Heart right ventricle (tissue), 16 donors: Measurements from ENCODE around the gene TRAPPC6A. TPM values are rescaled to one million over a fixed set of nuclear protein-coding genes. Genes with fewer than 3 reads are reported as not detected.

Source experiments
- ATAC-seq, 8 donors: fragments of 200-7000 bp; cut with Tn5 transposase; one replicate each; pipeline ENCODE4 v1.9.1; 2020; ENCODE audit warnings: mild to moderate bottlenecking in 8 of 8, moderate library complexity in 8 of 8, moderate number of reproducible peaks in 1 of 8
- DNase-seq, 2 donors: peaks; one replicate each; pipeline ENCODE4 v3.0.0-alpha.2; 2020
- H3K27ac ChIP-seq, 10 donors: fragments of 200-600 bp; sonication (generic) in 2 of 10; one replicate each; pipeline versions ENCODE4 v1.5.0 to v1.8.0; 2020 to 2022; ENCODE audit warnings: mild to moderate bottlenecking in 3 of 10
- H3K27me3 ChIP-seq, 7 donors: fragments of 200-600 bp; one replicate each; pipeline ENCODE4 v1.8.0; 2021 to 2022; ENCODE audit warnings: mild to moderate bottlenecking in 2 of 7
- H3K36me3 ChIP-seq, 9 donors: fragments of 200-600 bp; sonication (generic) in 1 of 9; one replicate each; pipeline versions ENCODE4 v1.5.0 to v1.8.0; 2020 to 2022; ENCODE audit warnings: mild to moderate bottlenecking in 2 of 9
- H3K4me1 ChIP-seq, 9 donors: fragments of 200-600 bp; sonication (generic) in 1 of 9; one replicate each; pipeline versions ENCODE4 v1.5.0 to v1.8.0; 2020 to 2022; ENCODE audit warnings: mild to moderate bottlenecking in 4 of 9
- H3K4me3 ChIP-seq, 10 donors: fragments of 200-600 bp; sonication (generic) in 2 of 10; one replicate each; pipeline versions ENCODE4 v1.5.0 to v1.8.0; 2020 to 2022; ENCODE audit warnings: mild to moderate bottlenecking in 7 of 10, moderate library complexity in 2 of 10
- H3K9me3 ChIP-seq, 11 donors: fragments of 200-600 bp in 10 of 11; sonication (generic) in 2 of 11; one replicate each; pipeline versions ENCODE4 v1.5.0 to v1.8.0; 2013 to 2022; ENCODE audit warnings: mild to moderate bottlenecking in 2 of 11, control low read depth in 1 of 11, moderate library complexity in 1 of 11
- WGBS, 2 donors: extraction: QIAGEN DNeasy Blood & Tissue Kit; methylation state at CpG; one replicate each; pipeline ENCODE4 v1.1.7; 2013; ENCODE audit warnings: inconsistent platforms in 1 of 2; 5-methylcytosine and 5-hydroxymethylcytosine counted together
- intact Hi-C, 10 donors: fragments of 100-400 bp; cut with DNase I; formaldehyde crosslinking; loops; one replicate each; pipeline versions ENCODE4 v1.11.1 to v1.14.2; 2022
- polyA plus RNA-seq, 2 donors: library from polyadenylated mRNA; stranded (reverse); fragments of 200-250 nt; gene quantifications; one replicate each; pipeline ENCODE4 v1.2.3, GENCODE V29; 2013
- total RNA-seq, 10 donors: library from RNA; stranded (reverse); fragmentation: NEBNext Ultra II Directional in 3 of 10; extraction: Animal tissue kit (Norgen Biotek cat#: 25700) in 3 of 10; gene quantifications; one replicate each; pipeline versions ENCODE4 v1.2.1 to v1.2.4, GENCODE V29; 2021 to 2023
- TF ChIP-seq, protein P1 (sequence below), 9 donors: fragments of 200-600 bp; sonication (generic) in 2 of 9; IDR thresholded peaks; one replicate each; pipeline versions ENCODE4 v1.5.0 to v1.8.0; 2021 to 2022; ENCODE audit warnings: antibody characterized with exemption in 9 of 9, mild to moderate bottlenecking in 5 of 9, moderate library complexity in 1 of 9
- donor health status: Arrhythmogenic right ventricular cardiomyopathy.
- donor health status: ischemic (EF 13 %, LVEDD 7.1; RV severe dilation, severe dysfunction).
- donor health status: healthy with polysubstance abuse.
- donor health status: DM: no; HTN: yes; CAD: no.
- donor health status: DM: no; HTN: no; CAD: no.
- donor health status: ischemic (EF 25% LVEDD 6.9; RV normal size, moderate dysfunction).
- donor health status: ischemic (EF 25% LVEDD 5.7; RV mildly dilated, moderate dysfunction).
- donor health status: healthy.
- donor health status: DM: yes; HTN: yes; CAD: no.
- donor health status: Ischemic cardiomyopathy.
- donor health status: ischemic (EF 35%, LVEDD 5.7; RV mildly dilated, moderate dysfunction).
- donor health status: nonischemic (EF 11% LVEDD 7.7; RV severe dilation, severe dysfunction).
- donor health status: DM: yes; HTN: yes; CAD: no.
- donor health status: PGD.
- donor health status: ischemic (EF 29% LVEDD 5.4; RV normal size, mild dysfunction).
- donor health status: nonischemic (EF 23%, LVEDD 6.1; RV moderate dilation, normal function).

Gene TRAPPC6A
- total and polyA plus RNA-seq, 12 donors = 14.3 to 24.9 (median 16.8) TPM

GRCh38 chr19:45171211-45171623, 6.8 kb downstream of the TRAPPC6A start:
- Histone ChIP-seq H3K9me3 (no peaks in the 10 kb centered on the region), H3K27ac (peak overlapping the region; percentile 11 to 74 (median 50)), H3K27me3 (no peaks in the 10 kb centered on the region), H3K4me3 (no peak overlapping the region), H3K4me1 (peaks cover 0 to 46% (median 19%) of the 10 kb centered on the region in 9 donors), H3K36me3 (no peaks in the 10 kb centered on the region)
- WGBS, 2 donors = 41 to 54% methylated on average over 7 of the region's 7 CpGs
- intact Hi-C loops = loop anchor here in 1 of 10 donors (10.0 kb wide), 1 partner anchor 276 kb away; the partner anchor contains the start of gene TOMM40
- peak in 7 of 8 donors; percentile 44 to 79 (median 59) for ATAC-seq
- DNase-seq = peak in 1 of 2 donors; percentile 28
- TF ChIP-seq, protein P1, sequence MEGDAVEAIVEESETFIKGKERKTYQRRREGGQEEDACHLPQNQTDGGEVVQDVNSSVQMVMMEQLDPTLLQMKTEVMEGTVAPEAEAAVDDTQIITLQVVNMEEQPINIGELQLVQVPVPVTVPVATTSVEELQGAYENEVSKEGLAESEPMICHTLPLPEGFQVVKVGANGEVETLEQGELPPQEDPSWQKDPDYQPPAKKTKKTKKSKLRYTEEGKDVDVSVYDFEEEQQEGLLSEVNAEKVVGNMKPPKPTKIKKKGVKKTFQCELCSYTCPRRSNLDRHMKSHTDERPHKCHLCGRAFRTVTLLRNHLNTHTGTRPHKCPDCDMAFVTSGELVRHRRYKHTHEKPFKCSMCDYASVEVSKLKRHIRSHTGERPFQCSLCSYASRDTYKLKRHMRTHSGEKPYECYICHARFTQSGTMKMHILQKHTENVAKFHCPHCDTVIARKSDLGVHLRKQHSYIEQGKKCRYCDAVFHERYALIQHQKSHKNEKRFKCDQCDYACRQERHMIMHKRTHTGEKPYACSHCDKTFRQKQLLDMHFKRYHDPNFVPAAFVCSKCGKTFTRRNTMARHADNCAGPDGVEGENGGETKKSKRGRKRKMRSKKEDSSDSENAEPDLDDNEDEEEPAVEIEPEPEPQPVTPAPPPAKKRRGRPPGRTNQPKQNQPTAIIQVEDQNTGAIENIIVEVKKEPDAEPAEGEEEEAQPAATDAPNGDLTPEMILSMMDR (IDR thresholded peaks at IDR 0.05) = no peak

- Histone ChIP-seq H3K27ac (peak overlapping the region in 7 of 10 donors; percentile 11 to 74 (median 35)), H3K36me3 (no peaks in the 10 kb centered on the region), H3K4me1 (peaks cover 0 to 46% (median 21%) of the 10 kb centered on the region in 9 donors), H3K9me3 (no peaks in the 10 kb centered on the region), H3K4me3 (no peak overlapping the region), H3K27me3 (no peaks in the 10 kb centered on the region)
- no peak for DNase-seq
- ATAC-seq = no peak
- 79 to 81% methylated on average over 21 of the region's 21 CpGs for WGBS, 2 donors
- TF ChIP-seq, protein P1 (IDR thresholded peaks at IDR 0.05) = no peak
- intact Hi-C loops = loop anchor here in 1 of 10 donors (10.0 kb wide), 1 partner anchor 276 kb away; the partner anchor contains the start of gene TOMM40
Observed at GRCh38 chr19:45170146-45171106, 7.6 kb downstream of the TRAPPC6A start.

DNA sequence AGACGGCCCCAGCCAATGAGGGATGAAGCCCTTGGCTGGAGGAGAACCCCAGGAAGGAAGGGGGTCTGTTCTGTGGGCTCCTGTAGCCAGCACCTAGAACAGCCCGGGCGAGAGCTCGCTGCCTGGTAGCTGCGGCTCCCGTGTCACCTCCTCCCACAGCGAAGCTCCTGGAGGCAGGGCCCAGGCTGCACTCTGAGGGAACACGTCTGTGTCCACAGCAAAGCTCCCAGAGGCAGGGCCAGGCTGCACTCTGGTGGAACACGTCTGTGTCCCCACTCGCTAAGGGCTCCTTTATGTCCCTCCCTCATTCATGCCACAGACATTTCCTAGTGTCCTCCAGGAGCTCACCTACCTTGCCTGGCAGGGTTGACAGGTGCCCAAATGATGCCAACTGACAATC, 8.4 kb downstream of the TRAPPC6A start:
- 92 to 94% methylated on average over 10 of the region's 10 CpGs for WGBS, 2 donors
- Histone ChIP-seq H3K4me3 (no peak overlapping the region), H3K27ac (no peak overlapping the region), H3K36me3 (no peaks in the 10 kb centered on the region), H3K27me3 (no peaks in the 10 kb centered on the region), H3K4me1 (peaks cover 3 to 53% (median 28%) of the 10 kb centered on the region in 9 donors), H3K9me3 (no peaks in the 10 kb centered on the region)
- ATAC-seq (no peak), DNase-seq (no peak)
- intact Hi-C loops = loop anchor here in 1 of 10 donors (10.0 kb wide), 1 partner anchor 275 kb away; the partner anchor contains the start of gene TOMM40
- TF ChIP-seq, protein P1 (IDR thresholded peaks at IDR 0.05) = no peak

DNA sequence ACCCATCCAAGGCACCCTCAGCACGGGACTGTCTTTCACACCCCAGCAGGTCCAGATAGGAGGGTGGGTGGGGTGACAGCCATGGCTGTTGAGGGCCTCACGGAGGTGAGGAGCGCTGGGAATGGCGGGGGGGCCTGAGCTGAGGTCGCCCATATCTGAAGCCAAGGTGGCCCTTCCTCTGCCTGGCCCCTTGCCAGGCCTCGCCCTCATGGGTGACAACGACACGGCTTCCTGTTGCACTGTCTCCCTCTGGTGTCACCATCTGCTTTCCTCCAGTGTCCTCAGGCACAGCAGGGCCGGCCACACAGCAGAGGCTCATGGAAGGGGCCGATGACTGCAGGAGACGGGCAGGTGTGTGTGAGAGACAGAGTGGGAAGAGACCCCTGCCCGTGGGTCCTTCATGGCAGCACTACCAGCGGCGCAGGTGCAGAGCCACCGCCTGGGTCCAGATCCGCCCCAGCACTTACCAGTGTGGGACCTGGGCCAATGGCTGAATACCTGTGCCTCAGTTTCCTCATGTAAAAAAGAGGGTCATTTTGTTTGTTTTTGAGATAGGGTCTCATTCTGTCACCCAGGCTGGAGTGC, 9.2 kb downstream of the TRAPPC6A start:
- Histone ChIP-seq H3K4me3 (no peak overlapping the region), H3K36me3 (no peaks in the 10 kb centered on the region), H3K27me3 (no peaks in the 10 kb centered on the region), H3K4me1 (peaks cover 7 to 59% (median 35%) of the 10 kb centered on the region in 9 donors), H3K9me3 (no peaks in the 10 kb centered on the region), H3K27ac (no peak overlapping the region)
- intact Hi-C loops = no loop called here
- TF ChIP-seq, protein P1 (IDR thresholded peaks at IDR 0.05) = no peak
- DNase-seq (no peak), ATAC-seq (no peak)
- WGBS, 2 donors = 82 to 84% methylated on average over 16 of the region's 16 CpGs
